ENCODE data around the gene CWC27.

DNA sequence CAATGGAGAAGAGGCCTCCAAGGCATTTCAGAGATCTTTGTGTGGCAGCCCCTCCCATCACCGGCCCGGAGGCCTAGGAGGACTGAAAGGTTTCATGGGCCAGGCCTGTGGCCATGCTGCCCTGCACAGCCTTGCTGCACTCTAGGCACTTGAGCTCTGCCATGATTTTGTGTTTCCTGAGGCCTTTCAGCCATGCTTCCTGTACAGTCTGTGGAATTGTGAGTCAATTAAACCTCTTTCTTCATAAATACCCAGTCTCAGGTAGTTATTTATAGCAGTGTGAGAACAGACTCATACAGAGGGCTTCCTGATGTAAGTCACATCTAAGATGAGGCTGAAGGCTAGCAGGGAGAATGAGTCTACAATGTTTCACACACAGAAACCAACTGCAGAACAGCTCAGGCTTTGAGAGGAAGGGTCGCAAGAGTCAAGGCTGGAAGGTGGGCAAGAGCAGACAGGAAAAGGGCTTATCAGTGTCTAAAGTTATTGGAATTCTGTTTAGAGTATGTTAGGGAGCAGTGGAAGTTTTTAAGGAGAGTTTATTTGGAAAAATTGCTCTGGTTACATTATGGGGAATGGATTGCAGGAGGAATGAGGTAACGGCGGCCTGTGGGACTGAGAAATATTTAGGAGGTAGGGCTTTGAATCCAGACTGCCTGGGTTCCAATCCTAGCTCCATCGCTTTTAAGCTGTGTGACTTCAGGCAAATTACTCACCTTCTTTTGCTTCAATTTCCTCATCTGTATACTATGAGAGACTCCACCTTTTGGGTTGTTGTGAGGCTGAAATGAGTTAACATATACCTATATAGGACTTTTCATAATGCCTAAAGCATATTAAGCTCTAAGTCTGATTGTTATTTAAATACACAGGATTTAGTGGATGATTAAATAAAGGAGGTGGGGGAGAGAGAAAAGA is 291.2 kb downstream of the CWC27 start:
- TF ChIP-seq BRD4 (IDR thresholded peaks at IDR 0.05) (no peak), ZNF12 (CRISPR knock-in tag; IDR thresholded peaks at IDR 0.05) (no peak), ELF2 (CRISPR knock-in tag; IDR thresholded peaks at IDR 0.05) (no peak), HNRNPH1 (optimal IDR thresholded peaks at IDR 0.05; ENCODE audit: low read depth, low read length) (no peak)
- TF ChIP-seq, protein P1, sequence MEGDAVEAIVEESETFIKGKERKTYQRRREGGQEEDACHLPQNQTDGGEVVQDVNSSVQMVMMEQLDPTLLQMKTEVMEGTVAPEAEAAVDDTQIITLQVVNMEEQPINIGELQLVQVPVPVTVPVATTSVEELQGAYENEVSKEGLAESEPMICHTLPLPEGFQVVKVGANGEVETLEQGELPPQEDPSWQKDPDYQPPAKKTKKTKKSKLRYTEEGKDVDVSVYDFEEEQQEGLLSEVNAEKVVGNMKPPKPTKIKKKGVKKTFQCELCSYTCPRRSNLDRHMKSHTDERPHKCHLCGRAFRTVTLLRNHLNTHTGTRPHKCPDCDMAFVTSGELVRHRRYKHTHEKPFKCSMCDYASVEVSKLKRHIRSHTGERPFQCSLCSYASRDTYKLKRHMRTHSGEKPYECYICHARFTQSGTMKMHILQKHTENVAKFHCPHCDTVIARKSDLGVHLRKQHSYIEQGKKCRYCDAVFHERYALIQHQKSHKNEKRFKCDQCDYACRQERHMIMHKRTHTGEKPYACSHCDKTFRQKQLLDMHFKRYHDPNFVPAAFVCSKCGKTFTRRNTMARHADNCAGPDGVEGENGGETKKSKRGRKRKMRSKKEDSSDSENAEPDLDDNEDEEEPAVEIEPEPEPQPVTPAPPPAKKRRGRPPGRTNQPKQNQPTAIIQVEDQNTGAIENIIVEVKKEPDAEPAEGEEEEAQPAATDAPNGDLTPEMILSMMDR (IDR thresholded peaks at IDR 0.05 in 2 of 3, conservative IDR thresholded peaks at IDR 0.05 in 1 of 3; ENCODE audit: insufficient read depth in 2 of 3, low read depth in 1 of 3, low read length in 3 of 3): no peak

Measured in K562 (cell line).